HG02852 (cell line): Measurements from ENCODE around the gene EXOSC5.
"Not testable (repeated sequence)": the region's sequence is repeated elsewhere in the genome, so short reads cannot be mapped to it uniquely, and the experiment has no call there.

Experiments
- ATAC-seq: cut with Tn5 transposase; IDR thresholded peaks from one replicate; pipeline ENCODE4 v1.9.1; 2021; ENCODE audit warnings: mild to moderate bottlenecking, moderate library complexity; ENCODE audit not compliant: unreplicated experiment

EXOSC5 gene

GRCh38 chr19:41397086-41398049, at the start of gene EXOSC5, which contains the start of gene BCKDHA:
TSS of gene EXOSC5 (minus strand) at chr19:41397359. CDS start at chr19:41397328, 31 bp downstream.
TSS of gene BCKDHA (plus strand) at chr19:41397818. CDS start at chr19:41397828, 10 bp downstream.
- ATAC-seq = peak; percentile 88

GRCh38 chr19:41445575-41445974, 48.4 kb upstream of the EXOSC5 start:
- ATAC-seq = no peak

- ATAC-seq = no peak
Measured at GRCh38 chr19:41443813-41444455, 46.8 kb upstream of the EXOSC5 start.

GRCh38 chr19:41442473-41443355, 45.6 kb upstream of the EXOSC5 start, which contains the start of gene ERICH4:
TSS of gene ERICH4 (plus strand) at chr19:41443156. CDS start at chr19:41443170, 14 bp downstream.
- ATAC-seq = no peak

GRCh38 chr19:41441321-41441945, 44.3 kb upstream of the EXOSC5 start:
- no peak for ATAC-seq

GRCh38 chr19:41439441-41440222, 42.5 kb upstream of the EXOSC5 start, which contains the start of gene DMAC2:
TSS of gene DMAC2 (minus strand) at chr19:41439912. CDS start at chr19:41439899, 13 bp downstream.
- peak; percentile 90 for ATAC-seq

GRCh38 chr19:41437944-41438574, 40.9 kb upstream of the EXOSC5 start:
- no peak for ATAC-seq

GRCh38 chr19:41436674-41436951, 39.5 kb upstream of the EXOSC5 start:
- no peak for ATAC-seq

- ATAC-seq = no peak
Measured at GRCh38 chr19:41435936-41436673, 38.9 kb upstream of the EXOSC5 start.

GRCh38 chr19:41435376-41435775, 38.2 kb upstream of the EXOSC5 start:
- not testable (repeated sequence) for ATAC-seq

GRCh38 chr19:41434450-41434849, 37.3 kb upstream of the EXOSC5 start:
- no peak for ATAC-seq

GRCh38 chr19:41433171-41433570, 36.0 kb upstream of the EXOSC5 start:
- ATAC-seq = no peak

GRCh38 chr19:41431426-41432386, 34.5 kb upstream of the EXOSC5 start:
- ATAC-seq = no peak

- no peak for ATAC-seq
Measured at GRCh38 chr19:41430922-41431321, 33.8 kb upstream of the EXOSC5 start.

GRCh38 chr19:41428481-41428859, 31.3 kb upstream of the EXOSC5 start:
- ATAC-seq = no peak

GRCh38 chr19:41427647-41428480, 30.7 kb upstream of the EXOSC5 start:
- no peak for ATAC-seq
